ENCODE results near the gene ZCWPW1.

DNA sequence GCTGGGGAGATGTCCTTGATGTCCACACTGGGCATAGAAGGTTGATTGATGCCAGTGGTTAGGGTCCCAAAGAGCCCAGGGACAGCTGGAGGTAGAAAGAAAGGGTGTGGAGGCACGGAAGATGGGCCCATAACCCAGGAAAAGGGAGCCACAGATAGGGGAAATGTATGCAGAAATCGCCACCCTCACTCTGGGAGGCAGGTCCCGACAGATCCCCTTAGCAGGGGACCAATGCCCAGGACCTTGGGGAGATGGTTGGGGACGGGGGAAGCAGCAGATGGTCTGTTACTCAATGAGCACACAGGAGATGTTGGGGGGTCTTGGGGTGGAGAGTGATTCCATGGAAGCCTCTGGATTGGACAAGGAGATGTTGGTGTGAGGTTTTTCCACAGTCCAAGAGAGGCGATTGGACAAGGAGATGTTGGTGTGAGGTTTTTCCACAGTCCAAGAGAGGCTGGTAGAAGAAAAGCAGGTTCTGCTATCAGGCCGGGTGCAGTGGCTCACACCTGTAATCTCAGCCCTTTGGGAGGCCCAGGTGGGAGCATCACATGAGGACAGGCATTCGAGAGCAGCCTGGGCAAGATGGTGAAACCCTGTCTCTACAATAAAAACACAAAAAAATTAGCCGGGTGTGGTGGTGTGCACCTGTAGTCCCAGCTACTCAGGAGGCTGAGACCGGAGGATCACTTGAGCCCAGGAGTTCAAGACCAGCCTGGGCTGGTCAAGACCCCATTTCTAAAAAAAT is 14.8 kb upstream of the ZCWPW1 start:
- TF ChIP-seq, protein P1, sequence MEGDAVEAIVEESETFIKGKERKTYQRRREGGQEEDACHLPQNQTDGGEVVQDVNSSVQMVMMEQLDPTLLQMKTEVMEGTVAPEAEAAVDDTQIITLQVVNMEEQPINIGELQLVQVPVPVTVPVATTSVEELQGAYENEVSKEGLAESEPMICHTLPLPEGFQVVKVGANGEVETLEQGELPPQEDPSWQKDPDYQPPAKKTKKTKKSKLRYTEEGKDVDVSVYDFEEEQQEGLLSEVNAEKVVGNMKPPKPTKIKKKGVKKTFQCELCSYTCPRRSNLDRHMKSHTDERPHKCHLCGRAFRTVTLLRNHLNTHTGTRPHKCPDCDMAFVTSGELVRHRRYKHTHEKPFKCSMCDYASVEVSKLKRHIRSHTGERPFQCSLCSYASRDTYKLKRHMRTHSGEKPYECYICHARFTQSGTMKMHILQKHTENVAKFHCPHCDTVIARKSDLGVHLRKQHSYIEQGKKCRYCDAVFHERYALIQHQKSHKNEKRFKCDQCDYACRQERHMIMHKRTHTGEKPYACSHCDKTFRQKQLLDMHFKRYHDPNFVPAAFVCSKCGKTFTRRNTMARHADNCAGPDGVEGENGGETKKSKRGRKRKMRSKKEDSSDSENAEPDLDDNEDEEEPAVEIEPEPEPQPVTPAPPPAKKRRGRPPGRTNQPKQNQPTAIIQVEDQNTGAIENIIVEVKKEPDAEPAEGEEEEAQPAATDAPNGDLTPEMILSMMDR (IDR thresholded peaks at IDR 0.05; ENCODE audit: low read depth, low read length), result no peak
- TF ChIP-seq EZH2phosphoT487 (IDR thresholded peaks at IDR 0.05; ENCODE audit: low read depth), result no peak
